Uterus (tissue), 4 donors: ENCODE data around the gene ADAMTS14. TPM values are rescaled to one million over a fixed set of nuclear protein-coding genes. Genes with fewer than 3 reads are reported as not detected.
"Not testable (repeated sequence)": the region's sequence is repeated elsewhere in the genome, so short reads cannot be mapped to it uniquely, and the experiment has no call there.

ENCODE experiments used
- DNase-seq, 2 donors: peaks; one replicate each; pipeline ENCODE4 v3.0.0-alpha.2; 2019 to 2020
- H3K27ac ChIP-seq, 2 donors: fragments of 200-600 bp; sonication (generic); 1 replicate in 1 of 2; 2 replicates in 1 of 2; pipeline ENCODE4 v1.5.1; 2016 to 2018
- H3K27me3 ChIP-seq, 2 donors: fragments of 200-600 bp; sonication (generic); one replicate each; pipeline ENCODE4 v1.5.1; 2018 to 2019; ENCODE audit warnings: control low read depth in 1 of 2
- H3K36me3 ChIP-seq, 2 donors: fragments of 200-600 bp; sonication (generic); one replicate each; pipeline ENCODE4 v1.5.1; 2019; ENCODE audit warnings: control low read depth in 1 of 2
- H3K4me1 ChIP-seq, 2 donors: fragments of 200-600 bp; sonication (generic); one replicate each; pipeline ENCODE4 v1.5.1; 2018 to 2019; ENCODE audit warnings: control low read depth in 1 of 2
- H3K4me3 ChIP-seq, 2 donors: fragments of 200-600 bp; sonication (generic); 1 replicate in 1 of 2; 2 replicates in 1 of 2; pipeline ENCODE4 v1.5.1; 2018 to 2019; ENCODE audit warnings: mild to moderate bottlenecking in 1 of 2
- H3K9me3 ChIP-seq, 2 donors: fragments of 200-600 bp; sonication (generic); one replicate each; pipeline ENCODE4 v1.5.1; 2019; ENCODE audit warnings: control low read depth in 1 of 2
- POLR2A ChIP-seq, 2 donors: fragments of 450-650 bp; IDR thresholded peaks; one replicate each; pipeline ENCODE4 v1.6.1; 2016; ENCODE audit warnings: antibody characterized with exemption in 2 of 2, mild to moderate bottlenecking in 1 of 2, moderate library complexity in 1 of 2
- intact Hi-C: fragments of 100-400 bp; cut with DNase I; formaldehyde crosslinking; loops from one replicate; pipeline ENCODE4 v1.15.1; 2023; ENCODE audit warnings: low total_unique reads
- total RNA-seq, 4 donors: library from RNA; depleted of rRNA in 3 of 4; stranded (reverse); fragments of >200 nt in 3 of 4; gene quantifications; one replicate each; pipeline versions ENCODE4 v1.1.0 to v1.2.4, GENCODE V29; 2014 to 2023
- TF ChIP-seq, protein P1 (sequence below), 4 experiments: fragments of 200-600 bp in 2 of 4; fragments of 450-650 bp in 2 of 4; sonication (generic) in 2 of 4; IDR thresholded peaks; one replicate each; pipeline ENCODE4 v1.5.1; 2016 to 2019; ENCODE audit warnings: antibody characterized with exemption in 4 of 4, mild to moderate bottlenecking in 2 of 4, moderate library complexity in 1 of 4
- donor health status: DM: yes; HTN: yes; CAD: no.

The ADAMTS14 gene
- total RNA-seq, 4 donors from 2014 or later: 0.18 to 3.7 TPM; not detected in 2

DNA sequence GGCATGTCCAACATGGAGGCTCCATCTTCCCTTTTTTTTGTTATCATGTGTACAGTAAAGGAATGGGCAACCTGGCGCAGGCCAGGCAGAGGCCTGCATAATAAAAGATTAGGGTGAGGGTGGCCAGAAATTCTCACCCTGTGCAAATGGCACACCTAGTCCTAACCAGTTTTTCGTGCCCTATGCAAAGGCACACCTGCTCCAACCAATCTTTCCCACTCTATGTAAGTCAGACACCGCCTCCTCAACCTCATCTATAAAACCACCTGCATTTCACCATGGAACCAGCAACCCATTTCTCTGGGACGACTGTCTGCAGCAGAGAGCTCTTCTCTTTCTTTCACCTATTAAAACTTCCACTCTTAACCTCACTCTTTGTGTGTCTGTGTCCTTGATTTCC, 96.8 kb downstream of the ADAMTS14 start:
- H3K4me3 ChIP-seq: no peak overlapping the region
- intact Hi-C loops: no loop called here
- TF ChIP-seq, protein P1, sequence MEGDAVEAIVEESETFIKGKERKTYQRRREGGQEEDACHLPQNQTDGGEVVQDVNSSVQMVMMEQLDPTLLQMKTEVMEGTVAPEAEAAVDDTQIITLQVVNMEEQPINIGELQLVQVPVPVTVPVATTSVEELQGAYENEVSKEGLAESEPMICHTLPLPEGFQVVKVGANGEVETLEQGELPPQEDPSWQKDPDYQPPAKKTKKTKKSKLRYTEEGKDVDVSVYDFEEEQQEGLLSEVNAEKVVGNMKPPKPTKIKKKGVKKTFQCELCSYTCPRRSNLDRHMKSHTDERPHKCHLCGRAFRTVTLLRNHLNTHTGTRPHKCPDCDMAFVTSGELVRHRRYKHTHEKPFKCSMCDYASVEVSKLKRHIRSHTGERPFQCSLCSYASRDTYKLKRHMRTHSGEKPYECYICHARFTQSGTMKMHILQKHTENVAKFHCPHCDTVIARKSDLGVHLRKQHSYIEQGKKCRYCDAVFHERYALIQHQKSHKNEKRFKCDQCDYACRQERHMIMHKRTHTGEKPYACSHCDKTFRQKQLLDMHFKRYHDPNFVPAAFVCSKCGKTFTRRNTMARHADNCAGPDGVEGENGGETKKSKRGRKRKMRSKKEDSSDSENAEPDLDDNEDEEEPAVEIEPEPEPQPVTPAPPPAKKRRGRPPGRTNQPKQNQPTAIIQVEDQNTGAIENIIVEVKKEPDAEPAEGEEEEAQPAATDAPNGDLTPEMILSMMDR (IDR thresholded peaks at IDR 0.05): no peak
- TF ChIP-seq POLR2A (IDR thresholded peaks at IDR 0.05): no peak
- H3K27ac ChIP-seq: no peak overlapping the region
- no peaks in the 10 kb centered on the region for H3K36me3 ChIP-seq
- H3K9me3 ChIP-seq: no peaks in the 10 kb centered on the region
- DNase-seq: no peak
- no peaks in the 10 kb centered on the region for H3K4me1 ChIP-seq
- H3K27me3 ChIP-seq: no peaks in the 10 kb centered on the region

DNA sequence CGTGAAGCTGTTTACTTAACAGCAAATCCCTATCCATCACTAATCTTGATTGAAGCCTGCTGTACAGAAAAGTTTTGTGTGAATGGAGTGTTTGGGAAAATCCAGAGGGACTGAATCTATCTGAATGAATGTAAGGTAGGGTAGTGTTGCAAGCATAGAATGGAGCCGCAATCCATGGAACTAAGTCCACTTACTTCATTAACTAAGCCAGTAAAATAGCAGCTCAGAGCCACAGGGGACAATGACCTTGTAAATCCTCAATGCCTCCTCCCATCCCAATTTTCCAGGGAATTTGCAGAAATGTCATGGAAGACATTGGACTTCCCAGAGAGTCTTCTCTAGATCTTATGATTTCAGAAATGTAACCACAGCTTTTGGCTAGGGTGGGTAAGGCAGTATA, 97.7 kb downstream of the ADAMTS14 start:
- intact Hi-C loops: no loop called here
- H3K4me3 ChIP-seq: no peak overlapping the region
- no peaks in the 10 kb centered on the region for H3K9me3 ChIP-seq
- no peaks in the 10 kb centered on the region for H3K27me3 ChIP-seq
- no peak for DNase-seq
- TF ChIP-seq POLR2A (IDR thresholded peaks at IDR 0.05): no peak
- TF ChIP-seq, protein P1 (IDR thresholded peaks at IDR 0.05): no peak
- no peaks in the 10 kb centered on the region for H3K4me1 ChIP-seq
- no peak overlapping the region for H3K27ac ChIP-seq
- H3K36me3 ChIP-seq: no peaks in the 10 kb centered on the region

DNA sequence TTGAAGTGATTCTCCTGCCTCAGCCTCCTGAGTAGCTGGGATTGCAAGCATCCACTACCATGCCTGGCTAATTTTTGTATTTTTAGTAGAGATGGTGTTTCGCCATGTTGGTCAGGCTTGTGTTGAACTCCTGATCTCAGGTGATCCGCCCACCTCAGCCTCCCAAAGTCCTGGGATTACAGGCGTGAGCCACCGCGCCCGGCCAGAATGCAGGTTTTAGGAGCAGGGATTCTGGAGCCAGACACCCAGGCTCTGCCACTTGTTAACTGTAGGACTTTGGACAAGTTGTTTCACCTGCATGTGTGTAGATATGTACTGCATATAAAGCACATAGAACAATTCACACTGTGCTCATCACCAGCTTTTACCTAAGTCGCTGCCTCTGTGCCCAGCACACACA, 98.2 kb downstream of the ADAMTS14 start:
- DNase-seq, H3K4me3 ChIP-seq, intact Hi-C loops, H3K27me3 ChIP-seq, H3K36me3 ChIP-seq, H3K9me3 ChIP-seq, H3K4me1 ChIP-seq, H3K27ac ChIP-seq: not testable (repeated sequence)

DNA sequence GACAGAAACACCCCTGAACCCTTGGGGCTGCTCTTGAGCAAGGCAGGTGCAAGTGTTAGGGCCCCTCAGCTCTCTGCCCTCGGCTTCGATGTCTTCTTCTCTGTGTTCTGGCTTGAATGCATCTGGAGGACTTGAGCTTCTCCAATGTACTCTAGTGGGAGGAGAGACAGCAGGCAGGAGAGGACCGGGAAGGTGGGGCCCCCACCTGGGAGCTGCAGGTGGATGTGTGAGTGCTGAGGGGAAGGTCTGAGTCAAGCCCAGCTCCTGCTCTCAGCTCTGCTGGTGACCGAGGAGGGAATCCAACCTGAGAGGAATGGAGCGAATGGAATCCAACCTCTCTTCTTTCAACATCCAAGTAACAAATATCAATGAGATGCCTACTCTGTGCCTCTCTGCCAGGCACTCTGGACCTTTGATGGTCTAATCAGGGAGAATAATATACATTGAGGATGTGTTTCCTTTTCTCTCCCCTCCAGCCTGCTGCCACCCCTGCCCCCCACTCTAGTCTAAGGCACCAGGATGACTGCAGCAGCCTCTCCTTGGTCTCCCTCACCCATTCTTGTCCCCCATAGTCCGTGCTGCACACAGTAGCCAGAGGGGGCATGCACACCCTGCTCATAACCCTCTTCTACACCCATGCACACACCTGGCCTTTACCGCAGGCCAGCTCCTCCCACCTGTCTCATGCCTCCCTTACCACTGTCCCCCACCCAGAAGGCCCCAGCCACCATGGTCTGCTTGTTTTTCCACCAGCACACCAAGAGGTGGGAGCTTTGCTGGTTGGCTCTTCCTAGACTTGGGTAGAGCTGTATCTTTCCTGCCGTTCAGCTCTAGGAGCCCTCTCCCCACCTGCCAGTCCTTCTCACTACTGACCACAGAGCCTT, 99.2 kb downstream of the ADAMTS14 start:
- H3K4me1 ChIP-seq: no peaks in the 10 kb centered on the region
- H3K36me3 ChIP-seq: no peaks in the 10 kb centered on the region
- no peak overlapping the region for H3K4me3 ChIP-seq
- TF ChIP-seq, protein P1 (IDR thresholded peaks at IDR 0.05): no peak
- TF ChIP-seq POLR2A (IDR thresholded peaks at IDR 0.05): no peak
- intact Hi-C loops: no loop called here
- no peak overlapping the region for H3K27ac ChIP-seq
- DNase-seq: no peak
- no peaks in the 10 kb centered on the region for H3K9me3 ChIP-seq
- H3K27me3 ChIP-seq: no peaks in the 10 kb centered on the region

DNA sequence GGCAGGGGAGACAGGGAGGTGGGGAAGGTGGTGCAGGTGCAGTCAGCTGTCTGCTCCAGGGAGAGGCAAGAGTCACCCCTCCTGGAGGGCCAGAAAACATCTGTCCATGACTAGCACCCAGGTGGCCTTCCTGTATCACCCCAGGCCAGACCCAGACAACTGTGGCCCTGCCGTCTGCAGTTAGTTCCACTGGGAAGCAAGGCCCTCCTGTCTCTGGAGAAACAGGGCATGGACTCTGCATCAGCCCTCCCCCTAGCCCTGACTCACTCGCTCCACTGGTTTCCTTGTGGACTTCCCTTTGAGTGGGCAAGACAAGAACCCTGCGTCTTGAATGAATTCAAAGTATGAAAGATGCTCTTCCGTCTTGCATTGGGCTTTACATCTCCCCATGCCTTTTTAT, 100.3 kb downstream of the ADAMTS14 start:
- H3K27ac ChIP-seq: no peak overlapping the region
- intact Hi-C loops: no loop called here
- no peak for DNase-seq

More for the DNA sequence above, 100.3 kb downstream of the ADAMTS14 start:
- Histone ChIP-seq H3K9me3 (no peaks in the 10 kb centered on the region), H3K4me1 (no peaks in the 10 kb centered on the region), H3K36me3 (no peaks in the 10 kb centered on the region), H3K27me3 (no peaks in the 10 kb centered on the region), H3K4me3 (no peak overlapping the region)
- TF ChIP-seq POLR2A (IDR thresholded peaks at IDR 0.05): no peak
- TF ChIP-seq, protein P1 (IDR thresholded peaks at IDR 0.05): no peak
